Left ventricle myocardium superior (tissue), 1 donor: ENCODE results near the gene TCF3. TPM values are rescaled to one million over a fixed set of nuclear protein-coding genes. Genes with fewer than 3 reads are reported as not detected.

Experiments used
- ATAC-seq: fragments of 200-7000 bp; cut with Tn5 transposase; one replicate; pipeline ENCODE4 v1.9.1; 2020; ENCODE audit warnings: mild to moderate bottlenecking, moderate library complexity
- DNase-seq: peaks from one replicate; pipeline ENCODE4 v3.0.0-alpha.2; 2020
- intact Hi-C: fragments of 100-400 bp; cut with micrococcal nuclease; formaldehyde crosslinking; loops from one replicate; pipeline ENCODE4 v1.11.0; 2022
- total RNA-seq: library from RNA; stranded (reverse); fragmentation: NEBNext Ultra II Directional; extraction: Animal tissue kit (Norgen Biotek cat#: 25700); gene quantifications from one replicate; pipeline ENCODE4 v1.2.1, GENCODE V29; 2021
- donor health status: DM: no; HTN: yes; CAD: no; lungs with severe emphysema.

The TCF3 gene
- total RNA-seq, 1 donor from 2014 or later = 20.7 TPM

DNA sequence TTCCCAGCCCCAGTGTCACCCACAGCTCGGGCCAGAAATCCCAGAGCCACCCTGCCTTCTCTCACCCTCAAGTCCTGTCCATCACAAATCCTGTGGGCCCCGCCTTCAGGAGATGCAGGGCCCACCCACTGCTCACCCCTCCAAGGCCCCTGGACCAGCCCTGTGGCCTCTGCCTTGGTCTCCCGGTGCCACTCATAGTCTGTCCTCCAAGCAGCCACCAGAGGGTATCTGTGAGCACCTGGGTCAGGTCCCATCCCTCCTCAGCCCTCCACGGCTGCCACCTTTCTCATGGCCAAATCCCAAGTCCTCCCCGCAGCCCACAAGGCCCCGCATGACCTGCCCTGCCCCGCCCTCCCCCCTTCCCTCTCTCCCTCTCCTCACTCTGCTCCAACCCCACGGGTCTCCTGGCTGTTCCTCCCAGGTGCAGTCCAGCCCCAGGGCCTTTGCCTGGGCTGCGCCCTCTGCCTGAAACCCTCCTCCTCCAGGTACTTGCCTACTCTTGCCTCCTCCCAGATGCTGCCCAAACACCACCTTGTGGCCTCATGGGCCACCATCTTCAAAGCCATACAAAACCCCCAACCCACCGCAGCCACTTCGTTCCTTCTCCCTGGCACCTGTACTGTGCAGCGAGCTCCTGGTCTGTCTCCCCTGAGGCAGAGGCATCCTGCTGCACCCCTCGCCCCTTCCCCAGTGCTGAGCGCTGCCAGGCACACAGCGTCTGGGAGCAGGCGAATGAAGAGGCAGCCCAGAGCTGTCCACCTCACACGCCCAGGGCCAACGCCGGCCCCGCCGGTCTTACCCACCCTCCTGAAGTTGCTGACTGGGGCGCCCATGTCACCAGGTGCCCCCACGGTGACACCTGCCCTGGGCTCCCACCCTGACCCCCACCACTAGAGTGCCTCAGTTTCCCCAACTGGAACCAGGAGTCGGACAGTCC, 34.0 kb downstream of the TCF3 start:
- intact Hi-C loops = no loop called here
- DNase-seq (peak; percentile 51), ATAC-seq (peak; percentile 76)

- ATAC-seq (no peak), DNase-seq (no peak)
- intact Hi-C loops = no loop called here
Measured at GRCh38 chr19:1616875-1617274, 35.5 kb downstream of the TCF3 start.

DNA sequence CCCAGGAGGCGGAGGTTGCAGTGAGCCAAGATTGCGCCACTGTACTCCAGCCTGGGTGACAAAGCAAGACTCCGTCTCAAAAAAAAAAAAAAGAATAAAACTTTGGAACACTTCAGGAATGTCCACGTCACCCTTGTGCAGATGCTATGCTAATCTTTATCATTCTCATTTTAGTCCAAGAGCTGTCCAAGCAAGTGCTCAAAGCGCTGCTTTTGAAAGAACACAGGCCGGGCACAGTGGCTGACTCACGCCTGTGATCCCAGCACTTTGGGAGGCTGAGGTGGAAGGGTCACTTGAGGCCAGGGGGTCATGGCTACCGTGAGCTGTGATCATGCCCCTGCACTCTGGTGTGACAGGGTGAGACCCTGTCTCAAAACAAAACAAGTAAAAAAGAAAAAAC, 36.0 kb downstream of the TCF3 start:
- peak; percentile 27 for DNase-seq
- intact Hi-C loops = no loop called here
- ATAC-seq = peak; percentile 50

DNA sequence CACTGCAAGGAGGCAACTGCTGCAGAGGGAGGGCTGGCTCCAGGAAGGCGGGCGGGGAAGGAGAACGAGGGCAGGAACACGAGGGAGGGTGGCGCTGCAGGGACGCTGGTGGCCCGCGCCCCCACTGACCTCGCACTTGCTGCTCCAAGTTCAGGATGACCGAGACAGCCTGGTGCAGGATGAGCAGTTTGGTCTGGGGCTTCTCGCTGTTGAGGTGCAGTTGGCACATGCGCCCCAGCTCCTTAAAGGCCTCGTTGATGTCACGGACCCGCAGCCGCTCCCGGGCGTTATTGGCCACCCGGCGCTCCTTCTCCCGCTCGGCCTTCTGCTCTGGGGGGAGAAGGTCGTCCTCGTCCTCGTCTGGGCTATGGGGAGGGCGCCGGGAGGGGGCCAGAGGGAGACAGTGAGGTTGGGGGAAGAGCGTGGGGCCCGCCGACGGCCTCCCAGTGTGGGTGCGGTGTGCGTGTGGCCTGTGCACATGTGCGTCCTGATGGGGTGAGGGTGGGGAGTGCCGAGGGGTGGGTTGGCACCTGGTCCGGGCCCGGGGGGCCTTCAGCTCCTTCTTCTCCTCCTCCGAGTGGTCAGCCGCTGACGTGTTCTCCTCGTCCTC, 37.2 kb downstream of the TCF3 start:
- intact Hi-C loops = no loop called here
- DNase-seq (peak; percentile 16), ATAC-seq (no peak)

GRCh38 chr19:1613808-1614570, 38.4 kb downstream of the TCF3 start:
- DNase-seq = no peak
- no peak for ATAC-seq
- intact Hi-C loops = no loop called here

DNA sequence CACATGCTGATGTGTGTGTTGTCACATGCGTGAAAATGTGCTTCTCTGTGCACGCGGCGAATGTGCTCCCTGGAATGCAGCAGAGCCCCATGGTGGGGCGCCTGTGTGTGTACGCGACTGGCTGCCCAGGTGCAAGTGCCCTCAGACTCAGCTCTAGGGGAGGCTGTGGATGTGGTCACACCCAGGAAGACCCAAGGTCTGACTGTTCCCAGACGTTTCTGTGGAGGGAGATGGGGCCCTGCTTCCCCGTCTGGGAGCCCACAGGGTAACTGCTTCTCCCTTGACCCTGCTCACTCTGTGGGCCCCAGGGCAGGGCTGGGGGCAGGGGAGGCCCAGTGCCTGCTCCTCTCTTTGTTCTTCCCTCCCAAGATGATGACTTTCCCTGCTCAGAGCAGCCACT, 39.3 kb downstream of the TCF3 start:
- intact Hi-C loops = no loop called here
- ATAC-seq (no peak), DNase-seq (no peak)

DNA sequence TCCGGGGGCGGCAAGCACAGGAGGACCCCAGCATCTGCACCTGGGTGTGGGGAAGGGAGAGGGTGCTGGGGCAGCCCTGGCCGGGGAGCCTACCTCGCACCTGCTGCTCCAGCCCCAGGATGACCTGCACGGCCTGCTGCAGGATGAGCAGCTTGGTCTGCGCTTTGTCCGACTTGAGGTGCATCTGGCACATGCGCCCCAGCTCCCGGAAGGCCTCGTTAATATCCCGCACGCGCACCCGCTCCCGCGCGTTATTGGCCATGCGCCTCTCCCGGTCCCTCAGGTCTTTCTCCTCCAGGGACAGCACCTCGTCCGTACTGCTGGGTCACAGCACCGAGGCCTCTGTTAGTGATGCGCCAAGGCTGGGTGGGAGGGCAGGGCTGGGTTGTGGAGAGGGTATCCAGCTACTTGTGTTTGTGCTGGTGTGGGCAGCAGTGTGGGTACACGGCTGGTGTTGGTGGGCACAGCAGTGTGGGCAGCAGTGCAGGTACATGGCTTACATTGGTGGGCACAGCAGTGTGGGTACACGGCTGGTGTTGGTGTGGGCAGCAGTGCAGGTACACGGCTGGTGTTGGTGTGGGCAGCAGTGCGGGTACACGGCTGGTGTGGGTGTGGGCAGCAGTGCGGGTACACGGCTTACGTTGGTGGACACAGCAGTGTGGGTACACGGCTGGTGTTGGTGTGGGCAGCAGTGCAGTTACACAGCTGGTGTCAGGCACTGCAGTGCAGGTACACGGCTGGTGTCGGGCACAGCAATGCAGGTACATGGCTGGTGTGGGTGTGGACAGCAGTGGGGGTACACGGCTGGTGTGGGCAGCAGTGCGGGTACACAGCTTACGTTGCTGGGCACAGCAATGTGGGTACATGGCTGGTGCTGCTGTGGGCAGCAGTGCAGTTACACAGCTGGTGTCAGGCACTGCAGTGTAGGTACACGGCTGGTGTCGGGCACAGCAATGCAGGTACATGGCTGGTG, 40.0 kb downstream of the TCF3 start:
- intact Hi-C loops = no loop called here
- DNase-seq = no peak
- no peak for ATAC-seq

DNA sequence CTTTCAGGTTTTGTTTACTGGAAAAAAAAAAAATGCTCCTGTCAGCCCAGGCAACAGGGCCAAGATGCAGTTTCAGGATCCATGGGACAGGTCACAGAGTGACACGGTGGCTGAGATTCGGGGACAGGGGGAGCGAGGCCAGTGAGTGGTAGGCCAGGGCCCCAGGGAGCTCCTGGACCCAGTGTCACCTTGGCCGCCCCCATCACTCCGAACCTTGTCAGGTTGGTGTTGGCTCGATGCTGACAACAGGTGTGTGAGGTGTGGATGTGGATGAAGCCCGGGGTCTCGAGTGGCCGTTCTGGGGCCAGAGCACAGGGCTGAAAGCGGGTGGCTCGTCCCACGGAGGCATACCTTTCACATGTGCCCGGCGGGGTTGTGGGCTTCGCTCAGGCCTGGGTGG, 41.1 kb downstream of the TCF3 start:
- intact Hi-C loops = no loop called here
- no peak for DNase-seq
- ATAC-seq = no peak

DNA sequence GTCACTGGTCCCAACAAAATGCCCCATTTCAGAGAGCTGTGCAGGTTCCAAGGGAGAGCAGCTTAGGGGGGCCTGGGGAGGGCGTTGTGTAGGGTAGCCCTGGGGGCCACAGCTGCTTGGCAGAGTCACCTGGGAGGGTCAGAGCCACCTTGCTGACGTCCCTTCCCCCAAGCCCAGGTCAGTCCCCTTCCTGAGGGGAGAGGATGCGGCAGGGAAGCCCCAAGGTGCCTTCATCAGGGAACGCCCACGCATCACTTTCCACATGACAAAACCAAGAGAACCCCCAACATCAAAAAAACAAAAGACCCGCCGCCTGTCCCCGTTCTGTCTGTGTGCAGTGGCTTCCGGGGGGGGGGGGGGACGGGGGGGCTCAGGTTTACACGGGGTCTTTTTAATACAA, 41.8 kb downstream of the TCF3 start:
- intact Hi-C loops = no loop called here
- DNase-seq (no peak), ATAC-seq (no peak)

- ATAC-seq (no peak), DNase-seq (no peak)
- intact Hi-C loops = no loop called here
Measured at GRCh38 chr19:1609680-1610474, 42.5 kb downstream of the TCF3 start.

- intact Hi-C loops = no loop called here
- no peak for DNase-seq
- ATAC-seq = no peak
Measured at GRCh38 chr19:1609103-1609396, 43.4 kb downstream of the TCF3 start.

DNA sequence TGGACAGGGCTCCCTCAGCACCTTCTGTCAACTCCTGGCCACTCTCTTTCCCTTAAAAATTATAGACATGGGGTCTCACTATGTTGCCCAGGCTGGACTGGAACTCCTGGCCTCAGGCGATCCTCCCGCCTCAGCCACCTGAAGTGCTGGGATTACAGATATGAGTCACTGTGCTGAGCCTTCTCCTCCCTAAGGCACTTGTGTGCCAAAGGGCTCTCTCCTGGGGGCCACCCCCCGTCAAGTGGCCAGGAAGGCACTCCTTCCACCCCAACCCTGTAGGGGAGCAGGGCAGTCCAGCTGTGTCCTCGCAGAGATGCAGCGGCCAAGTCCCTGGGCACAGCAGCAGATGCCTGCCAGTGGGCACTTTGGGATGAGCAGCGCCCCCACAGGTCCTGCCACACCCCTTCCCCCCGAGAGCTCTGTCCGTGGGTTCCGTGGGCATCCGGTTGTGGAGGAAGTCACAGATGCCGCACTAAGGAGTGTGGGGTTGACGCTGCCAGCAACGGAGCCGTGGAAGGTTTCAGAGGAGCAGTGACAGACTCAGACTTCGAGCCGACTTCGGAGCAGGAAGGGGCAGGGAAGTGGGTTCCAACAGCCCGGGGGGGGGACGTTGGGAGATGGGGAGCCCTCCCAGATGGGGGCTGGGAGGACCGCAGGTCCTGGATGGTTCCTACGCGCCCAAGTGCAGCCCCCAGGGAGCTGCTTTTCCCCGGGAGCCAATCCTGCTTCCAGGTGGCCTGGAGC, 43.9 kb downstream of the TCF3 start:
- ATAC-seq (no peak), DNase-seq (no peak)
- intact Hi-C loops = no loop called here

GRCh38 chr19:1606138-1606651, 46.2 kb downstream of the TCF3 start:
- ATAC-seq (peak; percentile 2), DNase-seq (no peak)
- intact Hi-C loops = no loop called here

DNA sequence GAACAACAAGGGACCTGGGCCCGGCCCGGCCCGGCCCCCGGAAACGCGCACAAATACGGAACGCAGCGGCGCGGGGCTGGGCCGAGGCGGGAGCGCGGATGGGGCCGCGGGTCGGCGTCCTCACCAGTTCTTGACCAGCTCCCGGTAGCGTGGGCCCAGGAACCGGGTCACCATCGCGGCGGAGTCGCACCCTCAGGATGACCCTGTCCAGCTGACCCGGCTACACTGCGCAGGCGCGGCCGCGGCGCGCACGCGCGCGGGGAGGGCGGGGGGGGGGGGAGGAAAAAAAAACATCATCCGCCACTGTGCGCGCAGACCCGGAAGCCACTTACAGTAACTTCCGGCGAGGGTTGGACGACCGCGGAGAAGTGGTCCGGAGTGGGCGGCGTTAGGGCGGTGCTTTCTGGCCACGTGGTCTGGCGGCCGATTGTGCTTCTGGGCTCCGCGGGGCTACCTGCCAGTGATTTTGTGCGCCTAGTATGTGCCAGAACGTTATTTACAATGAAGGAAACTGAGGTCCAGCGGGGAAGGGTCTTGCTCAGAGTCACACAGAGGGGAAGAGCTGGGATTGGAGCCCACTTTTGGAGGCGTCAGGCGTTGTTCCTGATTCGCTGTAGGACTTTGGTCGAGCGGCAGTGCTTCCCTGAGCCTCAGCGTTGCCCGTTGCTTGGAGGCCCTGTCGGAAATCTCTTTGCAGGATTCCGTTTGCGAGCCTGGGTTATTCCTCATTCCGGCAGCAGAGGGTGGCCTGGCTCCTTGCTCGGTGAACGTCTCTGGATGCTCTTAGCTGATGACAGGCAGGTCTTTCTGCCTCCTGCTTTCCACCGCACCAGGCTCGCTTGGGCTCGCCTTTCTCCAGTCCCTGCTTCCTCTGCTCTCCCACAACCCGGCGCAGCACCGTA, 46.9 kb downstream of the TCF3 start, which contains the start of gene UQCR11:
Gene UQCR11 (minus strand): TSS at position 227 of the 902 bp plus-strand sequence. CDS start 53 bp downstream, at position 174.
- intact Hi-C loops = no loop called here
- ATAC-seq (peak; percentile 96), DNase-seq (peak; percentile 97)

DNA sequence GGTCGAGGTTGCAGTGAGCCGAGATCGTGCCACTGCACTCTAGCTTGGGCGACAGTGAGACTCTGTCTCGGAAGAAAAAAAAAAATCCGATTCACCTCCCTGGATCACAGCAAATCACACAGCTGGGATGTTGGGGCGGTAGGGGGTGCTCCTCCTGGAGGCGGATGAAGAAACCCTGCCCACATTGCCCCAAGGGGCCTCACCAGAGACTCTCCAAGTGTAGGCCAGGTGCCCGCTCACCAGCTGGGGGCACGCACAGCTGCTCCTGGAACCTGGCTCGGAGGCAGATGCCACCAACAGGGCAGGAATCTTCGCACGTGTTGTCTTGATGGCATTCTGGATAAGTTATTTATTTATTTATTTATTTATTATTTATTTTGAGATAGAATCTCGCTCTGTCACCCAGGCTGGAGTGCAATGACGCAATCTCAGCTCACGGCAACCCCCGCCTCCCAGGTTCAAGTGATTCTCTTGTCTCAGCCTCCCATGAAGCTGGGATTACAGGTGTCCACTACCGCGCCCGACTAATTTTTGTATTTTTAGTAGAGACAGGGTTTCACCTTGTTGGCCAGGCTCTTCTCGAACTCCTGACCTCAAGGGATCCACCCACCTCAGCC, 50.2 kb downstream of the TCF3 start:
- ATAC-seq (no peak), DNase-seq (no peak)
- intact Hi-C loops = no loop called here

DNA sequence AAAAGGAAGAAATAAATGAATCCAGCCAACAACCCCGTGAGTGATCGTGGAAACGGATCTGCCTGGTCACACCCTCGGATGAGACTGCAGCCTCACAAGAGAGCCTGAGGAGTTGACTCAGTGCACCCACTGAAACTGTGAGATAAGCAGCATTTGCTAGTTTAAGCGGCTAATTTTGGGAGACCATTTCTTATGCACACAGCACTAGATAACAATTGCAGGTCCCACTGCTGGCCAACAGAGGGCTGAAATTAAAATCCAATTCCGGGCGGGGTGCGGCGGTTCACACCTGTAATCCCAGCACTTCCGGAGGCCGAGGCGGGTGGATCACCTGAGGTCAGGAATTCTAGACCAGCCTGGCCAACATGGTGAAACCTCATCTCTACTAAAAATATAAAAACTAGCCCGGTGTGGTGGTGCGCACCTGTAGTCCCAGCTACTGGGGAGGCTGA, 50.8 kb downstream of the TCF3 start:
- no peak for ATAC-seq
- DNase-seq = no peak
- intact Hi-C loops = no loop called here
